HG02884 (cell line): Measurements from ENCODE around the gene ACBD7.

ENCODE experiments used
- ATAC-seq: cut with Tn5 transposase; IDR thresholded peaks from one replicate; pipeline ENCODE4 v1.9.1; 2021; ENCODE audit warnings: mild to moderate bottlenecking, moderate library complexity; ENCODE audit not compliant: unreplicated experiment

ACBD7 gene

GRCh38 chr10:15092855-15093408, 4.4 kb upstream of the ACBD7 start:
- no peak for ATAC-seq

- no peak for ATAC-seq
Measured at GRCh38 chr10:15091418-15091817, 2.8 kb upstream of the ACBD7 start.

DNA sequence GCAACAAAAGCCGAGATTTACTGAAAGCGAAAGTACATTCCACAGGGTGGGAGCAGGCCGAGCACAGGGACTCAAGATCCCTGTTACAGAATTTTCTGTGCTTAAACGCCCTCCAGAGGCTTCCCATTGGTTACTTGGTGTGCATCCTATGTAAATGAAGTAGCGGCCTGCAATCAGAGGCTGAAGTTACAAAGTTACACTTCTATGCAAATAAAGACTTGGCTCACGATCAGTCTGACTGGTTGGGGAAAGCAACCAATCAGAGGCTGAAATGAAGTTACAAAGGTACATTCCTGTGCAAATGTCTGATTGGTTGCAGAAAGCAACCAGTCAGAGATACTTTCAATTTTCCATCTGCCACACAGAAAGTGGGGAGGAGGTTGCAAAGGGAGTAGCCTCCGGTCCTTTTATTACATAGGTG, 4.1 kb downstream of the ACBD7 start:
- ATAC-seq, result no peak

GRCh38 chr10:15083674-15084501, 4.7 kb downstream of the ACBD7 start:
- ATAC-seq, result no peak

DNA sequence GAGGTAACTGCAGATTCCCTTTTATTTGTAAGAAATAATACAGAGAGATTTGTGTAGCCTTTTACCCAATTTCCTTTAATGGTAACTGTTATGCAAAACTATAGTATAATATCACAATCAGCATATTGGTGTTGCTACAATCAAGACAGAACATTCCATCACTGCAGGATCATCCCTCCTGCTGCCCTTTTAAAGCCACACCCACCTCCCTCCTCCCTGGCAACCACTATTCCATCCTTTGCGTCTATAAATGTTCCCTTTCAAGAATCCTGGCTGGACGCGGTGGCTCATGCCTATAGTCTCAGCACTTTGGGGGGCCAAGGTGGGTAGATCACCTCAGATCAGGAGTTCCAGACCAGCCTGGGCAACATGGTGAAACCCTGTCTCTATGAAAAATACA, 13.2 kb downstream of the ACBD7 start:
- ATAC-seq, result no peak

DNA sequence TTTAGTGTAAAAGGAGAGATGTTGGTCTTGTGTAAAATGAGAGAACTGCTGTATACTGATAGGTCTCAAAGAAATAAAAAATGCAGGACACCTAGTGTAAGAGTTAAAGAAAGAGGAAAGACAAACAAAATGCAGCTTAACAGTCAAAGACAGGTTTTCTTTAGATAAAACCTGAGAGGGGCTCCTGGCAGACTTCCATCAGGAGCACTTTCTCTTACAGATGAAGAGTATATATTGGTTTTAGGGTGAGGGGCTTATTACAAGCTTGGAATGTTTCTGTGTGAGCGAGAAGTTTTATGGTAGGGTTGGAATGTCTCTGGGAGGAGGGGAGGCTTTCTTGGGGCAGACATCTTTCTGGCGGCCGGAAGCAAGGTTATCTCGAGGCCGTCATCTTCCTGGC, 16.2 kb downstream of the ACBD7 start:
- no peak for ATAC-seq

- ATAC-seq, result no peak
Measured at GRCh38 chr10:15069230-15069629, 19.3 kb downstream of the ACBD7 start.

GRCh38 chr10:15068802-15069201, 19.8 kb downstream of the ACBD7 start:
- ATAC-seq, result no peak

DNA sequence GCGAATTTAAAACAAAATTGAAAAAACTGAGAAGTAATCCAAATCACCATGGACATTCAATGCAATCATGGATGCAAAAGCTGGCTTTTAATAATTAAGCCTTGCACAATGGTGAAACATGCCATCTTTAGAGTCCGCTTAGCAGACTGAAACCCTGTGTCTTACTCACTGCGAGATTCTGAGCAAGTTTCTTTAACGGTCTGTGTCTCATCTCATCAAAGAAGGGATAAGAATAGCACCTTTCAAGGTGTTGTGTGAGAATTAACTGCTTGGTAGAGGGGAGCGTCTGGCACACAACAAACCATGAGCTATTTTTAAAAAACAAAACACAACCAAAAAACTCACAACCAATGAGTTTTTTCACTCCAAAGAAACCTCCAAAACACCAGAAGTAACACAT, 21.4 kb downstream of the ACBD7 start:
- no peak for ATAC-seq

DNA sequence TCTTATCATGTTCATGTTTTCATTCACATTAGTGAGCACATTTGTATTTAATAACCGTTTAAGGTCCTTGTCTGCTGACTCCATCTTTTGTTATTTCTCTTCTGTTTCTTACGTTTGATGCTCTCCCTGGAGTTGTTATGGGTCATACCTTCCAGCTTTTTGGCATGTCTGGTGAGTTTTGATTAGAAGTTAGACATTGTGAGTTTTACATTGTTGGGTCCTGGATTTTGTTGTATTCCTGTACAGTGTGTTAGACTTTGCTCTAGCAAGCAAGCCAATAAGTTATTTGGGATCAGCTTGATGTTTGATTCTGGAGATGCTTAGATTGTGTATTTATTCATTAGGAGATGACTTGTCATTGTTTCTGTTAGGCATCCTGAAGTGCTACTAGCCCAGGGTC, 27.9 kb downstream of the ACBD7 start:
- no peak for ATAC-seq

GRCh38 chr10:15059914-15060313, 28.7 kb downstream of the ACBD7 start:
- no peak for ATAC-seq

DNA sequence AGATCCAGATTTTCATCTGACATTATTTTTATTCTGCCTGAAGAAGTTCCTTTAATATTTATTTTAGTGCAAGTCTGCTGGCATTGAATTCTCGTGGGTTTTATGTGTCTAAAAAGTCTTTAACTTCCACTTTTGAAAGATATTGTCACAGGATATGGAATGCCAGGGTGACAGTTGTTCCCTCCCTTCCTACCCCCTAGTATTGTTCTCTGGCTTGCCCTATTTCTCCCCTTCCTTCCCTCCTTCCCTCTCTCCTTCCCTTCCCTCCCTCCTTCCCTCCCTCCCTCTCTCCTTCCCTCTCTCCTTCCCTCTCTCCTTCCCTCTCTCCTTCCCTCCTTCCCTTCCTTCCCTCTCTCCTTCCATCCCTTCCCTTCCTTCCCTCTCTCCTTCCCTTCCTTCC, 29.9 kb downstream of the ACBD7 start:
- ATAC-seq, result no peak

DNA sequence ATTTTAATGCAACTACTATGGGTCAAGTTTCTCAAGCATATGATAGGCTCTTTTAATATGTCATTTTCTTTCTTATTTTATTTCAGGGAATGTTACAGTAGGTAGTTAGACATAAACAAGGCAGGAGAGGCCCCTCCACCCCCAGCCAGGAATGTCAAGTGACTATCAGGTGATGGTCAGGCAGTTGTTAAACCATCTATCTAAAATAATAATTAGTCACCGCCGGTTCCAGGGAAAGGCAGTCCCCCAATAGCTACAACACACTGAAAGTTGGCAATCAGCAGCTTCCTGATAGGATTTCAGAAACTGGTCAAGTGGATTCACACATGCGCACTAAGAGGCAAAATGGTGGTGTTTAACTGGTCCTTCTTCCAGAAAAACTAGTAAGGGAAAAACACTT, 35.5 kb downstream of the ACBD7 start:
- ATAC-seq, result no peak

GRCh38 chr10:15052121-15052520, 36.5 kb downstream of the ACBD7 start:
- ATAC-seq, result no peak

GRCh38 chr10:15049533-15049932, 39.0 kb downstream of the ACBD7 start:
- ATAC-seq, result no peak

- no peak for ATAC-seq
Measured at GRCh38 chr10:15046626-15047025, 42.0 kb downstream of the ACBD7 start.

DNA sequence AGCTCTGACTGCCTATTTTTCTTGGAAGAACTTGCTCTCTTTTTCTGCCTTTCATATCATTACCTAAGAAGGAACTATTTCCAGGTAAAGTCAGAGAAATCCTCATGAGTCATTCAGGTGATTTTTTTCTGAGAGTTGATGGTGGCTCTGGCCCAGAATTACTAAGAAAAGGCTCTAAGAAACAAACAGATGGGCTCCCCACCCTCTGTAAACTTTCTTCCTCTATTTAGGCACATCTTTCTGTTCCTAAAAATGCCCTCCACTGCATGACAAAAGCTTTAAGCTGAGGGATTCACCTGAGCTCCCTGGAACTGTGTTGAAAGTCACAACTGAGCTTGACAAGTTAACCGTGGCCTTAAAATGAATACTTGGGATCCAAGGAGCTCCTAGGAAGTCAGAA, 43.2 kb downstream of the ACBD7 start:
- ATAC-seq, result no peak

DNA sequence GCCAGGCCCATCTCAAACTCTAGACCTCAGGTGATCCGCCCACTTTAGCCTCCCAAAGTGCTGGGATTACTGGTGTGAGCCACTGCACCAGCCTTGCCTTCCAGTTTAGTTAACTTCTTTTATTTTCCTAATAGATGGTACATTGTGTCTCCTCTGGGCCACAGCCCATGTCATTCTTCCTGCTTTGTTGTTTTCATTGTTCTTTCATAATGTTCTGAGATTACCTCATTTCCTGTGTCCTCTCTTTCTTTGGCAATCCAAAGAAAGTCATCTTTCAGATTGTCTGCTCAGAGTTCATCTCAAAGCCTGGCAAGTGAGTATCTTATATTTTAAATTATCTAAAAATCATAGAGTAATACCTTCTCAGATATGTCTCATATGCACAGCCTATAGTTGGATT, 44.9 kb downstream of the ACBD7 start, which contains the start of gene OLAH:
OLAH (plus strand) TSS at position 270 of the 400 bp plus-strand sequence. CDS start 3,346 bp downstream, outside the sequence.
- ATAC-seq, result no peak

DNA sequence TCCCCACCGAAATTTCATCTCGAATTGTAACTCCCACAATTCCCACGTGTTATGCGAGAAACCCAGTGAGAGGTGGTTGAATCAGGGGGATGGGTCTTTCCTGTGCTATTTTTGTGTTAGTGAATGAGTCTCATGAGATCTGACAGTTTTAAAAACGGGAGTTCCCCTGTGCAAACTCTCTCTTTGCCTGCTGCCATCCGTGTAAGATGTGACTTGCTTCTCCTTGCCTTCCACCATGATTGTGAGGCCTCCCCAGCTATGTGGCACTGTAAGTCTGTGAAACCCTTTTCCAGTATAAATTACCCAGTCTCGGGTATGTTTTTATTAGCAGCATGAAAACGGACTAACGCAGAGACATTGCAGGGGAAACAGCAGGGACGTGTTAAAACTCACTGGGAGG, 50.2 kb downstream of the ACBD7 start:
- ATAC-seq, result no peak

- no peak for ATAC-seq
Measured at GRCh38 chr10:15037691-15038090, 50.9 kb downstream of the ACBD7 start.

- ATAC-seq, result no peak
Measured at GRCh38 chr10:15035385-15036301, 52.9 kb downstream of the ACBD7 start.

GRCh38 chr10:15027741-15028140, 60.8 kb downstream of the ACBD7 start:
- ATAC-seq, result no peak
